GM19351 (cell line): ENCODE measurements around the gene SETMAR.
"Not testable (repeated sequence)": the region's sequence is repeated elsewhere in the genome, so short reads cannot be mapped to it uniquely, and the experiment has no call there.

Experiments used
- ATAC-seq: cut with Tn5 transposase; IDR thresholded peaks from one replicate; pipeline ENCODE4 v1.9.1; 2021; ENCODE audit warnings: mild to moderate bottlenecking, moderate library complexity; ENCODE audit not compliant: unreplicated experiment

The SETMAR gene

GRCh38 chr3:4303187-4304123 is at the start of gene SETMAR:
Gene SETMAR (plus strand): TSS chr3:4303369. CDS start chr3:4303371, 2 bp downstream.
- ATAC-seq, result peak; percentile 94

GRCh38 chr3:4261406-4261805 is 41.8 kb upstream of the SETMAR start:
- ATAC-seq, result no peak

- no peak for ATAC-seq
Measured at GRCh38 chr3:4264040-4264439, 39.1 kb upstream of the SETMAR start.

- peak; percentile 76 for ATAC-seq
Measured at GRCh38 chr3:4270720-4271119, 32.4 kb upstream of the SETMAR start.

- ATAC-seq, result no peak
Measured at GRCh38 chr3:4271834-4272233, 31.3 kb upstream of the SETMAR start.

GRCh38 chr3:4279516-4280105 is 23.6 kb upstream of the SETMAR start:
- no peak for ATAC-seq

- no peak for ATAC-seq
Measured at GRCh38 chr3:4281991-4282390, 21.2 kb upstream of the SETMAR start.

GRCh38 chr3:4284865-4285264 is 18.3 kb upstream of the SETMAR start:
- ATAC-seq, result no peak

GRCh38 chr3:4289044-4289443 is 14.1 kb upstream of the SETMAR start:
- ATAC-seq, result no peak

- ATAC-seq, result peak; percentile 91
Measured at GRCh38 chr3:4290272-4290893, 12.8 kb upstream of the SETMAR start.

- ATAC-seq, result no peak
Measured at GRCh38 chr3:4292301-4292700, 10.9 kb upstream of the SETMAR start.

- no peak for ATAC-seq
Measured at GRCh38 chr3:4294616-4295327, 8.4 kb upstream of the SETMAR start.

GRCh38 chr3:4296454-4296853 is 6.7 kb upstream of the SETMAR start:
- ATAC-seq, result not testable (repeated sequence)

- no peak for ATAC-seq
Measured at GRCh38 chr3:4297486-4297885, 5.7 kb upstream of the SETMAR start.

GRCh38 chr3:4302747-4303146 is 422 bp upstream of the SETMAR start:
- no peak for ATAC-seq

GRCh38 chr3:4305210-4305609 is 2.0 kb downstream of the SETMAR start:
- not testable (repeated sequence) for ATAC-seq

- no peak for ATAC-seq
Measured at GRCh38 chr3:4306091-4306490, 2.9 kb downstream of the SETMAR start.

- ATAC-seq, result no peak
Measured at GRCh38 chr3:4306860-4307259, 3.7 kb downstream of the SETMAR start.

GRCh38 chr3:4309491-4310128 is 6.4 kb downstream of the SETMAR start:
- ATAC-seq, result no peak

- no peak for ATAC-seq
Measured at GRCh38 chr3:4310971-4311370, 7.8 kb downstream of the SETMAR start.

GRCh38 chr3:4311496-4311895 is 8.3 kb downstream of the SETMAR start:
- no peak for ATAC-seq
